Upper lobe of left lung (tissue), 6 donors: ENCODE data around the gene LHX3. TPM values are rescaled to one million over a fixed set of nuclear protein-coding genes. Genes with fewer than 3 reads are reported as not detected.
"Not testable (repeated sequence)": the region's sequence is repeated elsewhere in the genome, so short reads cannot be mapped to it uniquely, and the experiment has no call there.

Experiments used
- ATAC-seq, 2 donors: fragments of 200-7000 bp; cut with Tn5 transposase; one replicate each; pipeline ENCODE4 v1.9.1; 2022; ENCODE audit warnings: mild to moderate bottlenecking in 2 of 2, moderate library complexity in 2 of 2; ENCODE audit not compliant: low FRiP score in 2 of 2
- DNase-seq, 2 donors: peaks; one replicate each; pipeline ENCODE4 v3.0.0-alpha.2; 2019 to 2020
- H3K27ac ChIP-seq, 4 donors: fragments of 200-600 bp; sonication (generic); one replicate each; pipeline ENCODE4 v1.5.1; 2016 to 2019
- H3K27me3 ChIP-seq, 4 donors: fragments of 200-600 bp; sonication (generic); one replicate each; pipeline ENCODE4 v1.5.1; 2017 to 2019
- H3K36me3 ChIP-seq, 4 donors: fragments of 200-600 bp; sonication (generic); one replicate each; pipeline ENCODE4 v1.5.1; 2016 to 2019
- H3K4me1 ChIP-seq, 4 donors: fragments of 200-600 bp; sonication (generic); one replicate each; pipeline ENCODE4 v1.5.1; 2018 to 2019
- H3K4me3 ChIP-seq, 4 donors: fragments of 200-600 bp; sonication (generic); one replicate each; pipeline ENCODE4 v1.5.1; 2017 to 2019; ENCODE audit warnings: mild to moderate bottlenecking in 2 of 4, moderate library complexity in 1 of 4
- H3K9me3 ChIP-seq, 4 donors: fragments of 200-600 bp; sonication (generic); one replicate each; pipeline ENCODE4 v1.5.1; 2018 to 2019
- EP300 ChIP-seq, 4 donors: sonication (generic); formaldehyde crosslinking; IDR thresholded peaks; one replicate each; pipeline ENCODE4 v1.5.1; 2017; ENCODE audit warnings: antibody characterized with exemption in 4 of 4, control low read depth in 2 of 4
- POLR2A ChIP-seq, 4 donors: fragments of 450-650 bp; IDR thresholded peaks; one replicate each; pipeline ENCODE4 v1.5.1; 2016 to 2017; ENCODE audit warnings: antibody characterized with exemption in 4 of 4, mild to moderate bottlenecking in 2 of 4
- POLR2AphosphoS5 ChIP-seq, 2 donors: sonication (generic); formaldehyde crosslinking; IDR thresholded peaks; one replicate each; pipeline ENCODE4 v1.5.1; 2017; ENCODE audit warnings: antibody characterized with exemption in 2 of 2
- WGBS, 2 donors: methylation state at CpG; one replicate each; pipeline ENCODE4 v1.1.5; 2017 to 2018; 5-methylcytosine and 5-hydroxymethylcytosine counted together
- total RNA-seq, 6 donors: library from RNA; depleted of rRNA in 4 of 6; stranded (reverse); fragments of >200 nt in 4 of 6; gene quantifications; one replicate each; pipeline versions ENCODE4 v1.1.0 to v1.2.1, GENCODE V29; 2016 to 2021
- TF ChIP-seq, protein P1 (sequence below), 6 experiments: fragments of 450-650 bp in 4 of 6; fragments of 200-600 bp in 2 of 6; sonication (generic) in 2 of 6; IDR thresholded peaks; one replicate each; pipeline ENCODE4 v1.5.1; 2016 to 2019; ENCODE audit warnings: antibody characterized with exemption in 6 of 6
- donor health status: DM: no; HTN: no; CAD: no; lungs with moderate emphysema.
- donor health status: DM: no; HTN: yes; CAD: no; lungs with severe emphysema.

Gene LHX3
- total RNA-seq, 6 donors from 2014 or later: 0.20 TPM; not detected in 5

GRCh38 chr9:136239135-136239982 is 34.4 kb upstream of the LHX3 start:
- Histone ChIP-seq H3K36me3 (peaks cover 0 to 27% (median 10%) of the 10 kb centered on the region in 4 donors), H3K27me3 (no peaks in the 10 kb centered on the region), H3K4me1 (peaks cover 4 to 20% (median 11%) of the 10 kb centered on the region in 4 donors), H3K27ac (no peak overlapping the region), H3K4me3 (no peak overlapping the region), H3K9me3 (no peaks in the 10 kb centered on the region)
- WGBS, 2 donors: 66 to 77% methylated on average over 25 of the region's 25 CpGs
- no peak for TF ChIP-seq POLR2AphosphoS5 (IDR thresholded peaks at IDR 0.05)
- TF ChIP-seq, protein P1, sequence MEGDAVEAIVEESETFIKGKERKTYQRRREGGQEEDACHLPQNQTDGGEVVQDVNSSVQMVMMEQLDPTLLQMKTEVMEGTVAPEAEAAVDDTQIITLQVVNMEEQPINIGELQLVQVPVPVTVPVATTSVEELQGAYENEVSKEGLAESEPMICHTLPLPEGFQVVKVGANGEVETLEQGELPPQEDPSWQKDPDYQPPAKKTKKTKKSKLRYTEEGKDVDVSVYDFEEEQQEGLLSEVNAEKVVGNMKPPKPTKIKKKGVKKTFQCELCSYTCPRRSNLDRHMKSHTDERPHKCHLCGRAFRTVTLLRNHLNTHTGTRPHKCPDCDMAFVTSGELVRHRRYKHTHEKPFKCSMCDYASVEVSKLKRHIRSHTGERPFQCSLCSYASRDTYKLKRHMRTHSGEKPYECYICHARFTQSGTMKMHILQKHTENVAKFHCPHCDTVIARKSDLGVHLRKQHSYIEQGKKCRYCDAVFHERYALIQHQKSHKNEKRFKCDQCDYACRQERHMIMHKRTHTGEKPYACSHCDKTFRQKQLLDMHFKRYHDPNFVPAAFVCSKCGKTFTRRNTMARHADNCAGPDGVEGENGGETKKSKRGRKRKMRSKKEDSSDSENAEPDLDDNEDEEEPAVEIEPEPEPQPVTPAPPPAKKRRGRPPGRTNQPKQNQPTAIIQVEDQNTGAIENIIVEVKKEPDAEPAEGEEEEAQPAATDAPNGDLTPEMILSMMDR (IDR thresholded peaks at IDR 0.05): no peak
- no peak for TF ChIP-seq EP300 (IDR thresholded peaks at IDR 0.05)
- no peak for TF ChIP-seq POLR2A (IDR thresholded peaks at IDR 0.05)
- ATAC-seq (no peak), DNase-seq (peak in 1 of 2 donors; percentile 32)

- Histone ChIP-seq H3K36me3 (peaks cover 0 to 27% (median 10%) of the 10 kb centered on the region in 4 donors), H3K9me3 (no peaks in the 10 kb centered on the region), H3K4me1 (peaks cover 0 to 17% (median 5%) of the 10 kb centered on the region in 4 donors), H3K4me3 (no peak overlapping the region), H3K27ac (no peak overlapping the region), H3K27me3 (no peaks in the 10 kb centered on the region)
- 72 to 91% methylated on average over 12 of the region's 12 CpGs for WGBS, 2 donors
- DNase-seq: peak in 1 of 2 donors; percentile 64
- ATAC-seq: no peak
- TF ChIP-seq EP300 (IDR thresholded peaks at IDR 0.05) (no peak), POLR2AphosphoS5 (IDR thresholded peaks at IDR 0.05) (no peak), POLR2A (IDR thresholded peaks at IDR 0.05) (no peak)
- TF ChIP-seq, protein P1 (IDR thresholded peaks at IDR 0.05): no peak
Measured at GRCh38 chr9:136238342-136238732, 33.4 kb upstream of the LHX3 start.

GRCh38 chr9:136237486-136238341 is 32.8 kb upstream of the LHX3 start:
- Histone ChIP-seq H3K4me1 (peaks cover 0 to 17% (median 5%) of the 10 kb centered on the region in 4 donors), H3K27me3 (no peaks in the 10 kb centered on the region), H3K4me3 (no peak overlapping the region), H3K36me3 (peaks cover 0 to 27% (median 10%) of the 10 kb centered on the region in 4 donors), H3K9me3 (no peaks in the 10 kb centered on the region), H3K27ac (no peak overlapping the region)
- 86 to 92% methylated on average over 14 to 22 of the region's 32 CpGs for WGBS, 2 donors
- ATAC-seq: no peak
- no peak for TF ChIP-seq POLR2AphosphoS5 (IDR thresholded peaks at IDR 0.05)
- TF ChIP-seq, protein P1 (IDR thresholded peaks at IDR 0.05): no peak
- no peak for TF ChIP-seq EP300 (IDR thresholded peaks at IDR 0.05)
- no peak for TF ChIP-seq POLR2A (IDR thresholded peaks at IDR 0.05)
- no peak for DNase-seq

- ATAC-seq, H3K4me3 ChIP-seq, H3K27me3 ChIP-seq, H3K27ac ChIP-seq, DNase-seq, H3K9me3 ChIP-seq: not testable (repeated sequence)
- H3K36me3 ChIP-seq: peaks cover 0 to 27% (median 10%) of the 10 kb centered on the region in 4 donors
- peaks cover 0 to 25% (median 6%) of the 10 kb centered on the region in 4 donors for H3K4me1 ChIP-seq
- WGBS, 2 donors: 94 to 97% methylated on average over 19 to 26 of the region's 43 CpGs
Measured at GRCh38 chr9:136236471-136237410, 31.8 kb upstream of the LHX3 start.
